GM21381 (cell line): ENCODE results near the gene DIAPH2.

ENCODE experiments used
- ATAC-seq: cut with Tn5 transposase; IDR thresholded peaks from one replicate; pipeline ENCODE4 v1.9.1; 2021; ENCODE audit warnings: mild to moderate bottlenecking, moderate library complexity; ENCODE audit not compliant: unreplicated experiment

Gene DIAPH2

GRCh38 chrX:97446298-97446882, 761.7 kb downstream of the DIAPH2 start:
- ATAC-seq: no peak

- no peak for ATAC-seq
Measured at GRCh38 chrX:97447306-97447705, 762.7 kb downstream of the DIAPH2 start.

- no peak for ATAC-seq
Measured at GRCh38 chrX:97452283-97452682, 767.6 kb downstream of the DIAPH2 start.

GRCh38 chrX:97461763-97462162, 777.1 kb downstream of the DIAPH2 start:
- ATAC-seq: no peak

GRCh38 chrX:97471071-97471470, 786.4 kb downstream of the DIAPH2 start:
- no peak for ATAC-seq

DNA sequence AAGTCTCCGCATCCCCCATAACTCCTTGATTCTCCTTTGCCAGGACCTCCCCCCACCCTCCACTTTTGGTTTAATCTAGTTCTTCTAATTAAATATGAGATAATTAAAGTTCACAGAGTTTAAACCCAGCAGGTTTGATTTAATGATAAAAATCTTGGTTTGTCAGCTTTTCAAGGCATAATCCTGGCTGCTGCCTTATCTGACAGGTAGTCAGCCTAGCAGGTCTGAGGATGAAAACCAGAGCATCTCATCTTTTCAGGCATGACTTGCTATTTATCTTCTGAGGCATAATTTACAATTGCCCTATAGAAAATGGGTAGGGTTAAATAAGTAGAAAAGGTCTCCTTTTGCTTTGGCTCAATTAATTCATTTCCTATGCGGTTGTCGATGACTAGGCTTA, 790.3 kb downstream of the DIAPH2 start:
- no peak for ATAC-seq

GRCh38 chrX:97479106-97479890, 794.7 kb downstream of the DIAPH2 start:
- no peak for ATAC-seq

DNA sequence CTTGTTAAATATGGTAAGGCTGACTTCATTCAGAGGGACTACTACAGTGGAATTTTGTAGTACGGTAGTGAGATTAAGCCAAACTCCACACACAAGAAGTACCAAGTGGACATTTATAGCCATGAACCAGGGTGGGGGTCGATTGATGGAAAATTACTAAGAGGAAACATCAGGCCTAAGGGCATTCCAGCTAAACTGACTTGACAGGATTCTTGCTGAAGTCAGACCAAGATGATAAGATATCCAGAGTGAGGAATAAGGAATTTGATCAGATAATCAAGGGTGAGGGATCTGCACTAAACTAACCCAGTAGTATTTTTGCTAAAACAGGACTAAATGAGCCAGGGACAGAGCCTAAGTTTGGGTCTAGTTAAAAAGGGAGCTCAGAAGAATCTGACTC, 796.6 kb downstream of the DIAPH2 start:
- no peak for ATAC-seq

DNA sequence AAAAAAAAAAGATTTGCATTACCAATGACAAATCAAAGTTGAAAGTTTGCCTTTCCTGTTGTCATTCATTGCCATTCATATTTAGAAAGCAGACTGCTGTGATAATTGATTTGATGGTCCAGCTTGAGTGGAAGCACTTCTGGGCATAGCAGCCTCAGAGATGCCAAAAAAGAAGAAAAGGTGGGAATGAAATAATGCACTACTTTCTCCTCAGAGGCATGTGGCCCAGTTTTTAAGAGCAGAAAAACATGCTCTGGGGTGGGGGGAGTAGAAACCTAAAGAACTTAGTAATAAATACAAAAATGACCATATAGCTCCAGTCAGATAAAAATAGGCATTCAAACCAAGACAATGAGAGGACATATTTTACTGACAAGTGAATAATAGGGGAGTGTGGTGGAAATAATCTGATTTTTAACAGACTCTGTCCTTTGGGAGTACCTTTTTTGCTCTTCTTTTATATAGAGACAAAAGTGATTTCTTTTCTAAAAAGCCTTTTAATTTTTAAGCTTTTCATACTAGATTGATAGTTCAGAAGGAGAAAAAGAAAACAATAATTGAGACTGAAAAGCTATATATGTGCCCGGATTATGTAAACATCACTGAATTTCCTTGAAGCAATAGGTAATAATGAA, 798.1 kb downstream of the DIAPH2 start:
- no peak for ATAC-seq

DNA sequence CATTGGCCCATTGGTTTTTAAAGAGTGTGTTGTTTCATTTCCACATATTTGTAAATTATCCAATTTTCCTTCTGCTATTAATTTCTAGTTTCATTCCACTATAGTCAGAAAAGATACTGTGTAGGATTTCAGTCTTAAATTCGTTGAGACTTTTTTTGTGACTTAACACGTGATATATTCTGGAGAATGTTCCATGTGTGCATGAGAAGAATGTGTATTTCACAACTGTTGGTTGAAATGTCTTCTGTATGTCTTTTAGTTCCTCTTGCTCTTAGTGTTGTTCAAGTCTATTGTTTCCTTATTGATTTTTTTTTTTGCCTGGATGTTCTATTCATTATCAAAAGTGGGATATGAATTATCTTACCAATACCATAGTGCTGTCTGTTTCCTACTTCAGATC, 806.0 kb downstream of the DIAPH2 start:
- no peak for ATAC-seq

DNA sequence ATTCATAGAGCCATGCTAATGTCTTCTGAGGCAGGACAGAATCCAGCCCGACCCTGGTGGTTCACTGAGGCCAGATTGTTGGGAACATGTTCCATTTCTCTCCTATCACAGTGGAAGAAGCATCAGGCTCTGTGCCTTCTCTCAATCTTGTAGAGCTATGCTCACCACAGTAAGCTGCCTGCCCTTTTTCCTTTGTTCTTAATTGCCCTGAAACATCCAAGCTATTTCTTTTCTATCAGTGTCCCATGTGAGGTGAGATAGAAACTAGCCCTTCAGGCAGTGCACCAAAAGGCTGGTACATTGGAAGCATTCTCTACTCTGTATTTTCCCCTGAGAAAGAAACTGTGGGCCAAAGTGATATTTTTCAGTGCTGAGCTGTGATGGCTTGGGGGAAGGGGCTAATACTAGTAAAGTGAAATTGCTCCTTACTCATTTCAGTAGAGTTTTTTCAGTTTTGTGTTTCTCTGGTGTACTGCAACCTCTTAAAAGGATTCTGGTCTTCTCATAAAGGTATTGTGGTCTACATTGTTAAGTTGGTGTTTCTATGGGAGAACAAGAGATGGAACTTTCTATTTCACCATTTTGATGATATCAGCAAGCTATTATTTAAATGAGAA, 810.2 kb downstream of the DIAPH2 start:
- ATAC-seq: peak; percentile 98

- ATAC-seq: no peak
Measured at GRCh38 chrX:97498093-97498492, 813.5 kb downstream of the DIAPH2 start.

DNA sequence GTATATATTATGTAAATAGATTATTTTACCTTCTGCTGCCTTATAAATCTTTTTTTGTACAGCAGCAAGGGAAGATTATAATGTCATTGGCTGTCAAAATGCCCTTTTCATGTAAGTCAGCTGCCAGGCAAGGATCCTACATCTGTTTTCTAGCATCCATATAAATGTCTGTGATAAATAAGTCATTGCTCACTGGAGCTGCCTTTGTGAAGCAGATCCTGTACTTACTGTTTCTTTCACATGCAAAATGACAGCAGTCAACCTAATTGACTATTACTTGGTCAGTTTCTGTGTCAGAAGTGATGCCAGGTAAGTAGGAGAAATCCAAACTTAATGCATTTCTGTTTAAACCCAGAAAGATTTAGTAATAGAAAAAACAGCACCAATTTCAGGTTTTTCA, 819.8 kb downstream of the DIAPH2 start:
- no peak for ATAC-seq

DNA sequence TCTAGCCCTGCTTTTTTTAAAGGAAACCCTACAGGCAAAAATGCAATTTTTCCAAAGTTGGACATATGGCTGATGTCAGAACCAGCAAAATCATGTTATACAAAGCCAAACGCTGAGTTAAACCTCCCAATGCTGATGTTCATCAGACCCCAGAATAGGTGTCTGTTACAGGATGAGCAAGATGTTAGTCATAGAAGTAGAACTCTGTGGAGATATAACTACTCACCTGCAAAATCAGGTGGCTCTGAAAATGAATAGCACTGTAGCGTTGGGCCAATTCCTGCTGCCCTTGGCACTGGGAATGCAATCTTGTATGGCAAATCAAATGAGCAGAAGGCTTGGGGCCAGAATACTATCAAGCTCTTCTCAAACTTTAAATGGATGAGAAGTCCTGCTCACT, 833.1 kb downstream of the DIAPH2 start:
- no peak for ATAC-seq

GRCh38 chrX:97522307-97522706, 837.7 kb downstream of the DIAPH2 start:
- ATAC-seq: no peak

GRCh38 chrX:97524340-97524739, 839.7 kb downstream of the DIAPH2 start:
- ATAC-seq: no peak

GRCh38 chrX:97524997-97525396, 840.4 kb downstream of the DIAPH2 start:
- no peak for ATAC-seq

GRCh38 chrX:97525981-97526380, 841.3 kb downstream of the DIAPH2 start:
- ATAC-seq: no peak

DNA sequence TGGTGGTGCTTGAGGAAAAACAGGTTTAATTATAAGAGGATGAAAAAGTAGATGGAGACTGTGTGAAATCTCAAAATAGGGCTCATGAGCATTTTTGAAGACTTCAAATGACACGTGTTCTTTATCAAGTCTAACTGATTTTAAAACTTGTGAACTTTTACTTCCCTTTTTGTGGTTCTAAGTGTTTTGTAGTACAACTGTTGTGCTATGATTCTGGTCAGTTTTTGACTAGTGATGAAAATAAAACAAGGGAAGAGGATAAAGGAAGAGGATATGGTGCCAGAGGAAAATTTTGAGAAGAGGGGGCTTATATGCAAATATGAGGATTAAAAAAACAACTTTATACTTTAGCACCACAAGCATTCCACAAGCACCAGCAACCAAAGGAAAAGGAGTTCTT, 843.1 kb downstream of the DIAPH2 start:
- ATAC-seq: no peak

GRCh38 chrX:97529536-97530200, 845.0 kb downstream of the DIAPH2 start:
- no peak for ATAC-seq

DNA sequence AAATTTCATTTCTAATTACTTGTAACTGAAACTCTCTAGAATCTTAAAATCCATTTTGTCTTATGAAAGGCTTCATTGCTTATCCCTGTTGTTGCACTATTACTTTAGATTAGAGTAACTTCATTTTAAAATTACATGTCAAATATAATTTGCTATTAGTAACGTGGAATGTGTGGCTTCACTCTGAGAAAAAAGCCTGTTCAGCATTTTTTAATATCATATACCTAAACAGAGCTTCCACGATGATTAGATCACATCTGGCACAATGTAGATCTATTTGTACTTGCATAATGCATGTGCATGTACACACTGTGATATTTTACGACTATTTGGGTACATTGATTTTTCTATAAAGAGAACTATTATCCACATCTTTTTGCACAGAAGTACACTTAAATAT, 847.2 kb downstream of the DIAPH2 start:
- ATAC-seq: no peak
